ENCODE results near the gene TCERG1L.
"Not testable (repeated sequence)": the region's sequence is repeated elsewhere in the genome, so short reads cannot be mapped to it uniquely, and the experiment has no call there.

The TCERG1L gene

DNA sequence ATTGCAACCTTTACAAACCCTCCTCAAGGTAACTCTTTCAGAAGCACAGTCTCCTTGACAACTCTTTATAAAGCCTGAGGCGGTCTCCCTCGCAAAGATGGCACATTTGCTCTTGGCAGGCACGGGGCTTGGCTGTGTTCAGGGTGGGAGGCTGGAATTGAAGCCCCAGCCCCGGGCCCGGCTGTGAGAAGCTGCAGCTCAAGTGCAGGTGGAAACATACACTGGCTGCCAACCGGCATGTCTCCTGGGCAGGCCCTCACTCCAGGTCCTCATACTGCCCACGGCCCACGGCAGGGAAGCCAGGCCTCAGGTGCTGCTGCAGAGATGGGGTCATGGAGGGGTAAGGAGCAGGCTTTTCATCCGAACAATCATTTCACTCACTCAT, 194.5 kb downstream of the TCERG1L start:
- no peak for DNase-seq

DNA sequence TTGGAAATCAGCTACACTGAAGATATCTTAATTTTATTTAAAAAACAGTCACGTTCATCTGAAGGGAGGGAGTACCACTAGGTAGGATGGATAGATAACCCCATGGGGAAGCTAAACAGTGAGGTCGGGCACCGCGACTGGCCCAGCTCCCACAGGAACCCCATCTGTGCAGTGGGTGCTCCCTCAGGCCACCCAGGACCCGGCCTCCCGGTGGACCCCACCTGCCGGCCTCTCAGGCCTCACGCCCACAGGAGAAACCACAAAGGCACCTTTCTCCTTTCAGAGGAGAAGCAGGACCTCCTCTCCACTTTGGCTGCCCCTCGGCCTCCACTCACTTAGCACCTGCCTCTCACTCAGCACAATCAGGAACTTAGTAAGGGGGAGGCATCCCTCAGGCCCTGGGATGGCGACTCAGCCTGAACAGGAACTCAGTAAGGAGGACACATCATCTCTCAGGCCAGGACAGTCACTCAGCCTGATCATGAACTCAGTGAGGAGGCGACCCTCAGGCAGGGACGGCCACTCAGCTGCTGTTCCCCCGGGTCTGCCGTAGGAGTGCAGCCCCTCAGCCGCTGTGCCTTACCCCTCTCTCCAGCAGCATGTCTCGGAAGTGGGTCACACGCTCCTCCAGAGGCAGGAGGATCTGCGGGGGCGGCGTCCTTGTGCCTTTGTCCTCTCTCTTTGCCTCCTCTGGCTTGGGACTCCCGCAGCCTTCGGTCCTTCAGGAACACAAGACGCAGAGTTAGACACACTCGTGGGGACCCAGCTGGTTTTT, 195.1 kb downstream of the TCERG1L start:
- DNase-seq: no peak

DNA sequence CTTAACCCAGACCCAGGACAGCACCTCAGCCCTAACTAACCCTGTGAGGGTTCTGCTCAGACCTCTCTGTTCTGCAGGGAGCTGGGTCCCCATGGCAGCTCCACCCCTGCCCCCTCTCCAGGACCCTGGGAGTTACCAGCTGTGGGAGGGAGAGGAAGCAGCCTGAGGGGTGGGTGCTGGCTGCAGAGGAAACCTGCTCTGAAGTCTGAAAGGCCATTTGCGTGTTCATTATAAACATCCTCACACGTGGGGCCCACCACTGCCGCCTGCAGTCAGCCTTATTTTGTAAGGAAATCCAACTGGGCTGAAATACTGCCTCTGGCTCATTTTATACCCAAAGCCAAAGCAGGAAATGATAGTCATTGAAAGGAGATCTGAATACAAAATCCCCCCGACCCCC, 195.7 kb downstream of the TCERG1L start:
- DNase-seq: no peak

DNA sequence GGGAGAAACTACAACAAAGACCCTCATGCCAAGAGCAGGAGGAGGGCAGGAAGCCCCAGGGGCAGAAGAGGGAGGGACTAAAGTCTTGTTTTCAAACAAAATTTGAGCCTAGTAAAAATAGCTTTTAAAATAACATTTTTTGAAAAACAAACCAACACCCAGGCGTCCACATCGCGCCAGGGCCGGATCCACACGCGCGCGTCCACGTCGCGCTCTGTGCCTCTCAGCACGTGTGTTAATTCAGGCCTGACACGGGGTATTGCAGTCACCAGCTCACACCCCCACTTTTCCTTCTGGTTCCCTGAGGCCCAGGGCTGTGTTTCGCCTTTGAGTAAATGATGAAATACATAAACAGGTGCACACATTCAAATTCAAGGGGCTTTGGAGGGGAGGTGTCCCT, 196.2 kb downstream of the TCERG1L start:
- no peak for DNase-seq

DNA sequence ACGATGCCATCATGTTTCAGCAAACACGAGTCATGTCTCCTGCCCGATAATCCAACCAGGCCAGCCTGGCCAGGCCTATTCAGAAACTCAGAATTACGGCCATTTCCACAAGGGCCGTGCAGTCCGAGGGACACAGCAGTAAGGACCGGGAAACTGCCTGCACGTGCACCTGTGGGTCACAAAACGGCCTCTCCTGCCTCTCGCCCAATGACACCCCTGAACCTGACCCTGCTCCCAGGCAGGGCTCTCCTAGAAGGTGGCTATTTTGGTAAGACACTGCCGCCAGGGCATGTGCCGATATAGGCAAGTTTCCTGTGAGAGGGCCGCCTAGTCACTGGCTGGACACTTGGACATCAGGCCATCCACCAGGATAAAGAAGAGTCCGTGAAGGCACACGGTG, 196.7 kb downstream of the TCERG1L start:
- DNase-seq: no peak

DNA sequence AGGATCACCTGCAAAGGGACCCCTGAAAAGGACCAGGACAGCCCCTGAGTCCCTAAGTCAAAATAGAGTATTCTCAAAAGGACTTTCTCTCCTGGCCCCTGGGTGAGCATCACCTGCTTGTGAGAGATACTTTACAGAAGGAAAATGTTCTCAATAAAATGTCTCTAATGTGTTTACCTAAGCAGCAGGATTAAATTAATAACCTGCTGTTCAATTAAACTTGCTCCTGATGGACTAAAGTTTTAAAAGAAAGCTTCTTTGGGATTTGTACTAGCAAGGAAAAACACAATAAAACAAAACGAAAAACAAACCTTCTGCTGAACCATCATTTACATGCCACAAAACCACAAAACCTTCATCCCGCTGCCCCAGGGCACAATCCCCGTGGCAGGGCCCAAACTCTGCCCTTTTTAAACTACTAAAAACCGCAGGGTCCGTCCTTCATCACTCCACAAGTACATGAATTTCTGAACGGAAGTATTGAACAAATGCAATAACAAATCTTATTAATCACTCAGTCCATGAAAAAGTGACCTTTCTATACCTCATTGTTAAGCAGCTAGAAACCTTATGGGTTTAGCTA, 197.7 kb downstream of the TCERG1L start:
- DNase-seq: no peak

DNA sequence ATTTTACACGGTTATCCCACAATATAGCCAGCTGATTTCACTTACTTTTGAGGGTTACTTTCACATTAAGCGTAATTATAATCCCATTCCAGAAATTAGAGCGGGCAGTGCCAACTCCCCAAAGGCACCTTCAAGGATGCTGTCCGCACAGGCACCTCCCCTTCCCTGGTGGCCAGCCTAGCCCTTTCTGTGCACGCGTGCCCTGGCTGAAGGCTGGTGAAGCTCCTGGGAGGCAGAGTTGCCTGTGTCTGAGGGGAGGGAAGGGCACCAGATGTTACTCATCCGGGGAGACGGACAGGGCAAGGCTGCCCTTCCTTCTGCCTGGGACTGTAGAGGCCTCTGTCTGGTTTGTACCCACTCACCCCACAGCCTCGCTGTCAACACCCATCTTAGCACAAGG, 198.4 kb downstream of the TCERG1L start:
- no peak for DNase-seq

DNA sequence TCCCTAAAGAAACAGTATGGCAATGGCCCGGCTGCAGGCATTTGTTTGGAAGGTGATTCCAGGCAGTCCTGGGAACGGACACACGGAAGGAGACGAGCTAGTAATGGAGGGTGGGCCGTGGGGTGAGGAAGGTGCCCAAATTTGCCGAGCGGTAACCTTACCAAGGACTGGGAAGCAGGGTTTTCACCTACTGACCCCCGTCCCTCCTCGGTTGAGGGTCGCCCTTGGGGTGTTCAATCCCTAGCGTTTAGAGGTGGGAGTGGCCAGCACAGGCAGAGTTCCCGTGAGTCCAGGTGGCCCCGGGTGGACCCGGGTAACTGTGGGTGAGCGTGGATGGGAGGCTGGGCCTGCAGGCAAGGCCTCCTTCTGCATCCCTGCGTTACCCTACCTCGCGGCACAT, 198.8 kb downstream of the TCERG1L start:
- DNase-seq: no peak

DNA sequence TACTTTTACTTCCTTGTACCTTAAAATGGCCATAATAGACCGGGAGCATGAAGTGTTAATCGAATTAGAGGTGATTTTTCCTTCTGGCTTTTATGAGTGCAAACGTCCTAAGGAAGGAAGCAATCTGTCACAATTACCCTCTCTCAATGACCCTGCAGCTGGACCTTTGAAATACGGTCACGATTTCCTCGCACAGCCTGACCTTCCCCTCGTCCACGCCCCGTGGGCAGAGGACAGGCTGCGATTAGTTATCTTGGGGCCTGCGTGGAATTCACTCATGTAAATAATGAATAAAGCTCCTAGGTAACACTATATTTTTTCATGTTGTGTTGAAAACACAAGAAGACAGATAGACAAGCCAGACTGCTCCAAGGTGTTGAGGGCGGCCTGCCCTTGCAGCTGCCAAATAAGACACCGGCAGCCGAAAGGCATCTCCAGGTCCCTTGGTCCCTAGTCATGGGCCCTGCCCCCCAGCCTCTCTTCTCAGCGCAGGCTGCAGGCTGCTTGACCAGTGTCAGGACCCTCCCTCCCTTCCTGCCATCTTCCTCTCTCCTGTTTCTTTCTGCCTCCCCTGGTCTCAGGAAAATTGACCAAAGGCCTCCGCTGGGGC, 199.9 kb downstream of the TCERG1L start:
- DNase-seq: no peak

DNA sequence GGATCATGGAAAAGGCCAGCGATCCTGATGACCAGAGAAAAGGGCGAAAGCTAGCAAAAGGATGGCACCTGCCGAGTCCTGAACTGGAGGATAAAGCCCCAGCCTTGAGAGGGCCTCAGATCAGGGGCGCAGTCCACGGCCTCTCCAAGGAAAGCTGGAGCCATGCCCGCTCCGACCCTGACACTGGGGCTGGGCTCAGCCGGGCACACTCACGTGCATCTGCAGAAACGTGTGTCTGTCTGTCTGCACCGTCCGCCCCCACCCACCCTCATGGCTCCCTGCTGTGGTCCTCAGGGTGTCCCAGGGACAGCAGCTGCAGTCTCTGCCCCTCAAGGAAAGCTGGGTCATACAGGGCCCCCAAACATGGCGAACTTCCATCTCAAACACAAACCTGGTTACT, 200.5 kb downstream of the TCERG1L start:
- no peak for DNase-seq

DNA sequence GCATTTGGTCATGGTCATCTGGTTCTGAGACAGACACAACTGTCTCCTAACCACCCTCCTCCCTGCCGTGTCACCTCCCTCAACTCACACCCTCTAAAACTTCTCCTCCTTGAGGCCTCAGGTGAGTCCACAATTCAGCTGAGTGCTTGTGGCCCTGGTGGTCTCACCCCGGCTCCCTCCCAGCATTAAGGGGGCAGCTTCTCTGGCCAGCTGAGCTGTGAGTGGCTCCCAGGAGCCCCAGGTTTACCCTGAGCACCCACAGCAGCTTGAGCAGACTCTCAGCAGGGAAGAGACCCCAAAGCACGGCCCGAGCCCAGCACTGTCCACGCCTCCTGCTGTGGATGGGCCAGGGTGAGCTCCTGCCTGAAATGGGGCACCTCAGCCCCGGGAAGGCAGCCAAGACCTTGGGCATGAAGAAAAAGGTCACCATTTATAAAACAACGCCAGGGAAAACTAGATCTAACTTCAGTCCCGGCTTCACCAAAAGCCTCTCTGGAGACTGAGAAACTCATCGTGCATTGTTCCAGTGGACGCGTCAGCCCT, 201.2 kb downstream of the TCERG1L start:
- no peak for DNase-seq

DNA sequence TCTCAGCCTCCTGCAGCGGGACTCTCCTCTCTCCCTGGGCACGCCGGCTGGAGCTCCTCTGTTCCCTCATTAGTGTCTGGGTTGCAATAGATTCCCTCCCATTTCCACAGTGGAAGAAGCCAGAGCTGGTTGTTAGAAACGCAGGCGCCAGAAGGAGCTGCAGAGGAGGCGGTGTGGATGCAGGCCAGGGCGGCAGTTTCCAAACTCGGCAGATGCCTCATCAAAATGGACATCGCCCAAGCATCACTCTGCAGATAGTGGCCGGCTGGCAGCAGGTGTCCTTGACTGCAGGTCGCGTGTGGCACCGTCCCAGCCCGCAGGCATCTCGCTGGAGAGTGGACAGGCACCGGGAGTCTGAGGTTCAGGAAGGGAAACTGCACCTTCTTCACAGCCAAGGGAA, 201.8 kb downstream of the TCERG1L start:
- no peak for DNase-seq

DNA sequence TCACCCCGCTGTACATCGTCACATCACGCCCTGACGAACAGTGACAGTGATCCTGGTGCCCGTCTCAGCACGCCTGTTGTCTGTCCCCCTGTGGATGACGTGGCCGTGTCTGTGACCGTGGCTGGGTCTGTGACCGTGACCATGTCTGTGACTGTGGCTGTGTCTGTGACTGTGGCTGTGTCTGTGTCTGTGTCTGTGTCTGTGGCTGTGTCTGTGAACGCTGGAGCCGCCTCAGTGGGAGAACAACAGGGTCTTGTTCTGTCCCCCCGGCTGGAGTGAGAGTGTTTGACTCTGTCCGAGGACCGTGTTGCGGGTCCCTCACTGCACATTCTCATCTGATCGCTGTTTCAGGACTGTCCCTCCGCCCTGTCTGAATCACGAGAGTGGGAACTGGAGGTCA, 202.2 kb downstream of the TCERG1L start:
- DNase-seq: no peak

DNA sequence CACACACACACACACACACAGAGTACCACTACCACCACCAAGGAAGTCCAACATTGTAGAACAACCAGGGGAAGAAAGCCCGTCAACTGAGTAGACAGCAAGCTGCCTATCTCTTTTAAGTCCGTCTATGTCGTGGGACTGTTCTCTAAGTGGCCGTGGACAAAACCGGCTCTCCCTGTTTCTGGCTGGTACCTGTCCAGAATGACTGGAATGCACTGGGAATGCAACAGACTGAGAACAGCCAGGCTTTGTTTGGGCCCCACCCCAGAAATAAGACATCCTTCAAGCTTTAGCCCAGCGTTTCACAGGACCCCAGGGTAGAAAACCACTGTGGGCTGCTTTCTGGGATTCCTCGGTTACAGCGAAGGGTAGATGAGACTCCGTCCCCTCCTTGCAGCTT, 203.6 kb downstream of the TCERG1L start:
- DNase-seq: no peak

DNA sequence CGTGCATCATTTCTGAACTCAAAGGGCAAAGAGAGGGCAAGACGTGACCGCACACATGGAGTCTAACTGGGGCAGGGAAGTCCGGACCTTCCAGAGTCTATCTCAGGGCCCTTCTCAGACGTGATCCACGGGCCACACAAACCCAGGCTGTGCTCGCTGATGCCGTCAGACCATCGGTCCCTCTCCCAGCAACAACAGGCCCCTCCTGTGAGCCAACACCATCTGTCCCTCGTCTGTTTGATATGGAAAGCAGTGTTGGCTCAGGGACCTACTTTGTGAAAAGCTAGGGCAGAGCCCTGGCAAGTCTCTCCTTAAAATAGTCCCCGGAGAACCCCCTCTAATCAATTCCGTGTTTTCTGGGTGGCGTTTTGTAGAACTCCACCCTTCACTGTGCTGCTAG, 208.8 kb downstream of the TCERG1L start:
- no peak for DNase-seq

DNA sequence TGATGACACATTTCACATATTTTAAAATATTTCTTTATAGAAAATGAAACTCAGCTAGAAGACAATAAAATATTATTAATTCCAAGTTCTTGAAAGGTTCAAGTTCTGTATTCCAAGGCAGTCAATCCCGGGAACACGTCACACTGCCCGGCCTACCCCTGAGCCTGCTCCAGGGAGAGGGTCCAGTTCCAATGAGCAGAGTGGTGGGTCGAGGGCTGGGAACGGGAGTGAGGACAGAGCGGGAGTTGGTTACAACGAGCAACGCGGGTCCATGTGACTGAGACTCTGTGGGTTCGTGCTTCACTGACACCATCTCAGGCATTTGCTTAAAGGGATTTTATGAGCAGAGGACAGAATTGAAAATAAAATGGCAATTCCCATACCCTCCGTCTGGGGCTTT, 209.4 kb downstream of the TCERG1L start:
- no peak for DNase-seq

DNA sequence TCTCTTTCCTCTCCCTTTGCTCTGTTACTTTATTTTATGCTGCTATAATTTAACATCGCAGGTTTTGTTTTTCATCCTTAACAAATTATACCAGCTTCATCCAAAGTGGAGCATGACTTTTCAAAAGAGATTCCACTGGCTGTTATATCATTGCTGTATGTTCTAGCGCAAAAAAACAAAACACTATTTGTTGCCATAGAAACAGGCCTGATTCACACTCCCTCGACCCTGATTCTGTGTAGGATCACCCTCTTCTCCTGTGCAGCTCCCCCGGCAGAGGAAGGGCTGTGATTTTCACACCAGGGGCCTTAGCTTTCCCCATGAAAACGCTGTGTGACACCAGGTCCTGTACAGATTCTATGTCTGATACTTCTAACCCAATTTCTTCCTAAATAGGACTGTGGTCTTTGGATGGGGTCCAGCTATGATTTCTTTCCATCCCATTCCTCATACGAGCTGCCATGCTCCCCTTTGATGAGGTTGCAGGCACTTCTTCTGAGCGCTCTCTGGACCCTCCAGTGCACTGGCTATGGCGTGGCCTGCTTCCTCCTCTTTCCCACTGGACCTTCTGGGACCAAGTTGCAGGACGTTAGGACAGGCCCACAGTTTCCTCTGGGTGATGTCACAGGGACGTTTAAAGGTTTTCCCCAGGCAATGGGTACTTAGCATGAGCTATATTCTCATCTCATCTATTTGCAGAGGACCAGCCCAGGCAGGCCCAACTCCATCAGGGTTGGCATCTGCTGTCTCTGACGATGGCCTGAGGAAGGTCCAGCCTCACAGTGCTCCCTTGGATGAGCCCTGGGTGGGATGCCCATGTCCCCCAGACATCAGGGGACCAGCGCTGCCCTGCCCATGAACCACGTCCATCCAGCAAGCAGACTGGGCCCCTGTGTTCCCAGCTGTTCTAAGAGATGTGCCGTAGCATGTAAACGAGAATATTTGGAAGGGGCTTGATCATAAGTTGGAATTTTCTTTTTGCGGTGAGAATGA, 210.8 kb downstream of the TCERG1L start:
- not testable (repeated sequence) for DNase-seq

DNA sequence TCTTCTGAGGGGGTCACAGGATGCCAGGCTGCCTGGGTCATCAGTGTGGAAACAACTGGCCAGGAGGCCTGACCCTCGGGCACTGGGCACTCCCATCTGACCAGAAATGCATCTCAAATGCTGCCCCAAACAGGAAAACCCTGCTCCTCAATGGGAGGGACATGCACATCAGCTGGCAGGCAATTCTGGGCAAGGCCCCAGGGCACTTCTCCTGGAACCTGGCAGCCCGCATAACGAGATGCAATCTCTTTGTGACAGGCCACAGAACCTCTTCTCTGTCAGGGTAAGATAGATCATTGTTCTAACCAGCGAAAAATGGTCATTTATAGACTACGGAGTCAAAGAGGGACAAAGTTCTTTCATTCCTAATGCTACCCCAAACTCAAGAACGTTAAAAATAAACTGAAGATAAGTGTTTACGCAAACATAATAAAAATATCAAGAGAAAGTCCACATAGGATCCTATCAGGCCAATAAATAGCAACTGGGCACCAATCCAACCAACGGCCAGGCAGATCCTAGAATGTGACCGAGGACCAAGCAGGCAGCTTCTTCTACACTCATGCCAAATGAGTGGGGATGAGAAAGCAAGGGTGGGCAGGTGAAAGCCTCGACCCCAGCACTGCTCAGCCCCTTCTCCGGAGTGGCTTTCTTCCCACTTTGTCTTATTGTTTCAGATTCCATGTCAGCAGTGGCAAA, 212.3 kb downstream of the TCERG1L start:
- DNase-seq: no peak

DNA sequence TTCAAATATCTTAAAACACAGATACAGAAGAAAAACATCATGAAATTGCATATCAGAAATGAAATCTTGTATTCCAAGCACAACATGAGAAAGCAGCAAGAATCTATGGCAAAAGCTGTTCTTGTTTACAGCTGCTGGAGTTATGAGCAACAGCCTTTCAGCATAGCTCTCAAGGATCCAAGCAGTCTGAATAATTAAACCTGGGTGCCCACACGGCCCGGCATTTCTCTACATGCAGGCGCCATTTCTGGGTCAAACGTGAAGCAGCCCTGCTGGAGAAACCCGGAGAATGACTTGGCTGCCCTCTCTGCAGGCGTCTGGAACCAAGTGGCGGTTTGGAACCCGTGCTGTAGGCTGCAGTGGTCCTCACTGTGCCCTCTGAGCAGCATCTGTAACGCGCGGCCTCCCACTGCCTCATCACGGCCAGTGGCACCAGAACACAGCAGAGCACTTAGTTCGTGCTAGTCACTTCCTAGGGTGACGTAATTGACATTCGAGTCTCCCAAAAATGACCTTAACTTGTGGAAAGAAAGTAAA, 213.0 kb downstream of the TCERG1L start:
- DNase-seq: no peak

DNA sequence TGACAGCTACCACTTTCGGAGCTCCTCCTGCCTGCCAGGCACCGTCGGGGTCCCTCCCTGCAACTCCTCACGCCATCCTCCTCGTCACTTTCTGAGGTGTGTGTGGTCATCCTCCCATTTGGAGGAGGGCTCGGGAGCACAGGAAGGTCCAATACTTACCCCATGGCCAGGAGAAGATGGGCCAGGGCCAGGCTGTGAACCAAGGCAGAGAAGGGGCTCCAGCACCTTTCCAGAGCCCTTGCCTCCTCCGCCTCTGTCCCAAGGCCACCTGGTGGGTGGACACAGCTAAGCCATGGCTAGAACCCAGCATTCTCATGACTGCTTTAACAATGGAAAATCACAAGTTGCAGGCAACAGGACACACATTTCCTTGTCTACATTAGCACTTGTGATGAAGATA, 215.5 kb downstream of the TCERG1L start:
- DNase-seq: no peak

DNA sequence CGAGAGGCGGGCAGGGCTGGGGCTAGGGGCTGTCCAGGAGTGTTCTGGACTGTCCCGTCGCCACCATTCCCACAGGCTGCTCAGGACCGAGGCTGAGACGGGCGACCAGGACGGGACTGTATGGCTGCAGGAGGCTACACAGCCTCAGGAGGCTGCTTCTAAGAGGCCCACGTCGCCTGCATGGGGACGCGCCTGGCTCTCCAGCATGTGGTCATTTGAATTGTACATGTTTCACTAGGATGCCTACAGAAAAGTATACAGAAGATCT, 216.3 kb downstream of the TCERG1L start:
- no peak for DNase-seq

DNA sequence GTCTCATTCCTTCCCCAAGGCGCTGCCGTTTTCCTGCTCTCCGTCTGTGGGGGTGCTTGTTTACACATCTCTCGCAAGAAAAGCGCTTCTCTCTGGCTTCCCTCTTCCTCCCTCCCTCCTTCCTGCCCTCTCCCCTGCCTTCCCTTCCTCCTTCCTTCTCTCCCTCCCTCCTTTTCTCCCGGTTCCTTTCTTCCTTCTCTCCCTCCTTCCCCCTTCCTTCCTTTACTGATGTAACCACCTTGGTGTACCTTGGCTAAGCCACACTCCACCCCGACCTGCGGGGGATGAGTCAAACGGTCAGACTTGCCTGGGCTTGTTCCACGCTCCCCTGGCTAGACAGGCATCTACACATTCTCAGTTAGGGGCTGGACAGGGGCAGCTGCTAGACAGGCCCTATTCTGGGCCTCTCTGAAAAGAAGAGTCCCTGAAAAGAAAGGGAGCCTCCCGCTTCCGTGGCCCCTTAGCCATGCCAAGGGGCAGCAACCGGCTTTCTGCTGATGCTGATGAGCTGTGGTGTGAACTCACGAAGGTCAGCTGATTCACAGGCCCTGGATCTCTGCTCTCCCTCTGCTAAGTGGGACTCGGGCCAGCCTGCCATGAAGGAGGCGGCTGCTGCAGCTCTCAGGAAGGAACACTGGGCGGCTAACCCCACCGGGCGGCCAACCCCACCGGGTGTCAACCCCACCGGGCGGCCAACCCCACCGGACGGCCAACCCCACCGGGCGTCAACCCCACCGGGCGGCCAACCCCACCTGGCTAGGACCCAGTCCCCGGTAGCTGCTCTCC, 216.8 kb downstream of the TCERG1L start:
- DNase-seq: no peak
